Left ventricle myocardium inferior (tissue), 1 donor: ENCODE results near the gene RAI14. TPM values are rescaled to one million over a fixed set of nuclear protein-coding genes. Genes with fewer than 3 reads are reported as not detected.
A peak's percentile ranks its signal among the peaks of the same experiment; 100 is the strongest.

Experiments
- DNase-seq: peaks from one replicate; pipeline ENCODE4 v3.0.0-alpha.2; 2020
- H3K27ac ChIP-seq: fragments of 200-600 bp; replicated peaks from 2 replicates; pipeline ENCODE4 v1.8.0; 2021
- H3K27me3 ChIP-seq: fragments of 200-600 bp; 2 replicates; pipeline ENCODE4 v1.8.0; 2021; ENCODE audit warnings: low read depth
- H3K36me3 ChIP-seq: fragments of 200-600 bp; 2 replicates; pipeline ENCODE4 v1.8.0; 2021
- H3K4me1 ChIP-seq: fragments of 200-600 bp; 2 replicates; pipeline ENCODE4 v1.8.0; 2021
- H3K4me3 ChIP-seq: fragments of 200-600 bp; 2 replicates; pipeline ENCODE4 v1.8.0; 2021; ENCODE audit warnings: mild to moderate bottlenecking, moderate library complexity
- H3K9me3 ChIP-seq: fragments of 200-600 bp; replicated peaks from 2 replicates; pipeline ENCODE4 v1.8.0; 2021
- intact Hi-C: fragments of 100-400 bp; cut with micrococcal nuclease; formaldehyde crosslinking; loops from one replicate; pipeline ENCODE4 v1.11.0; 2022
- total RNA-seq: library from RNA; stranded (reverse); fragmentation: NEBNext Ultra II Directional; extraction: Animal tissue kit (Norgen Biotek cat#: 25700); gene quantifications from one replicate; pipeline ENCODE4 v1.2.1, GENCODE V29; 2021
- TF ChIP-seq, protein P1 (sequence below): fragments of 200-600 bp; IDR thresholded peaks from 2 replicates; pipeline ENCODE4 v1.8.0; 2021; ENCODE audit warnings: antibody characterized with exemption, mild to moderate bottlenecking, borderline replicate concordance
- donor health status: DM: no; HTN: yes; CAD: no; lungs with severe emphysema.

Gene RAI14
- total RNA-seq, 1 donor from 2014 or later: 6.7 TPM

DNA sequence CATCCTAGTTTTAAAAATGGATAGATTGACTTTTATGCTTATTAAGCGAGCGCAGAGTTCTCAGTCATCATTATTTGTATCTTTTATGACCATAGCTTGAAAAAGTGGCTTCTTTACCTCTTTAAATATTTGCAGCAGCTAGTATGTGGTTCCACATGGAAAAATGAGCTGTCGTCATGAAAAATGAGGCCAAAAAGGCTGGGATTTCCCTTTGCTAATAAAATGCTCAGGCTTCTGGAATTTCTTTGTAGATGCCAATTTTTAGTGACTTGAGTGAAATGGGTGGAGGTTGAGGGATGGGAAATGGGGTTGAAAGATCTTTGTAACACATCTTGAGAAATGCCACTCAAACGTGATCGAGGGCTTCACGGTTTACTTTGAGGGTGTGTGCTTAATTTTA lies 35.2 kb downstream of the RAI14 start:
- TF ChIP-seq, protein P1, sequence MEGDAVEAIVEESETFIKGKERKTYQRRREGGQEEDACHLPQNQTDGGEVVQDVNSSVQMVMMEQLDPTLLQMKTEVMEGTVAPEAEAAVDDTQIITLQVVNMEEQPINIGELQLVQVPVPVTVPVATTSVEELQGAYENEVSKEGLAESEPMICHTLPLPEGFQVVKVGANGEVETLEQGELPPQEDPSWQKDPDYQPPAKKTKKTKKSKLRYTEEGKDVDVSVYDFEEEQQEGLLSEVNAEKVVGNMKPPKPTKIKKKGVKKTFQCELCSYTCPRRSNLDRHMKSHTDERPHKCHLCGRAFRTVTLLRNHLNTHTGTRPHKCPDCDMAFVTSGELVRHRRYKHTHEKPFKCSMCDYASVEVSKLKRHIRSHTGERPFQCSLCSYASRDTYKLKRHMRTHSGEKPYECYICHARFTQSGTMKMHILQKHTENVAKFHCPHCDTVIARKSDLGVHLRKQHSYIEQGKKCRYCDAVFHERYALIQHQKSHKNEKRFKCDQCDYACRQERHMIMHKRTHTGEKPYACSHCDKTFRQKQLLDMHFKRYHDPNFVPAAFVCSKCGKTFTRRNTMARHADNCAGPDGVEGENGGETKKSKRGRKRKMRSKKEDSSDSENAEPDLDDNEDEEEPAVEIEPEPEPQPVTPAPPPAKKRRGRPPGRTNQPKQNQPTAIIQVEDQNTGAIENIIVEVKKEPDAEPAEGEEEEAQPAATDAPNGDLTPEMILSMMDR: no peak
- H3K36me3 ChIP-seq: no peaks in the 10 kb centered on the region
- intact Hi-C loops: no loop called here
- H3K27me3 ChIP-seq: no peaks in the 10 kb centered on the region
- H3K4me1 ChIP-seq: peaks cover 43% of the 10 kb centered on the region
- no peak overlapping the region for H3K27ac ChIP-seq
- no peak for DNase-seq
- H3K9me3 ChIP-seq: no peaks in the 10 kb centered on the region
- H3K4me3 ChIP-seq: no peak overlapping the region

DNA sequence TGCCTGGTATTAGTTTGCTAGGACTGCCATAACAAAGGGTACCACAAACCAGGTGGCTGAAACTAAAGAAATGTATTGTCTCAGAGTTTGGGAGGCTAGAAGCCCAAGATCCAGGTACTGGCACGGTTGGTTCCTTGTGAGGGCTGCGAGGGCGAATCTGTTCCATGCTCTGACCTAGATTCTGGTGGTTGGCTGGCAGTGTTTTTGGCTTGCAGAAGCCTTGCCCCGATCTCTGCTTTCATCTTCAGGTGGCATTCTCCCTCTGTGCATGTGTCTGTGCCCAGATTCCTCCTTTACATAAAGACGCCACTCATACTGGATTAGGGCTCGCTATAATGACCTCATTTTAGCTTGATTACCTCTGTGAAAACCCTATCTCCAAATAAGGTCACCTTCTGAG lies 36.7 kb downstream of the RAI14 start:
- Histone ChIP-seq H3K9me3 (no peaks in the 10 kb centered on the region), H3K27ac (no peak overlapping the region), H3K4me1 (peaks cover 29% of the 10 kb centered on the region), H3K27me3 (no peaks in the 10 kb centered on the region), H3K4me3 (no peak overlapping the region), H3K36me3 (no peaks in the 10 kb centered on the region)
- intact Hi-C loops: no loop called here
- no peak for DNase-seq
- TF ChIP-seq, protein P1: no peak

DNA sequence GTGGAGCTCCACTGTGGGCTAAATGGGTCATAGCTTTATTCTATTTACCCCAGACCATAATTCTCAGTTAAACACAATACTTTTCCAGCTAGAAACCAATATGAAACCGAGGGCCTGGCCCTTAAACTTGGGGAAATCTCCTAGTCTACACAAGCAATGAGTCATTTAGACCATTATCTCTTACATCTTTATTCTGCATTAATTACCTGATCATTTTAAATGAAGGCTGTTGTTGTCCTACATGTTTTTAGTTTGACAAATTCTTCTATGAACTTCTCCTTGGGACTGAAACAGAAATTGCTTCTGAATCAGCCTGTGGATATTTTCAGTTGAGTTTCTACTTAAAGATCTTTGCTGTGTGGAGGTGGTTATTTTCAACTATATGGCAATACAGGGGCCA lies 37.9 kb downstream of the RAI14 start:
- Histone ChIP-seq H3K4me1 (peaks cover 24% of the 10 kb centered on the region), H3K9me3 (no peaks in the 10 kb centered on the region), H3K4me3 (no peak overlapping the region), H3K27me3 (no peaks in the 10 kb centered on the region), H3K36me3 (no peaks in the 10 kb centered on the region), H3K27ac (peak overlapping the region; percentile 33)
- TF ChIP-seq, protein P1: no peak
- no peak for DNase-seq
- intact Hi-C loops: no loop called here

DNA sequence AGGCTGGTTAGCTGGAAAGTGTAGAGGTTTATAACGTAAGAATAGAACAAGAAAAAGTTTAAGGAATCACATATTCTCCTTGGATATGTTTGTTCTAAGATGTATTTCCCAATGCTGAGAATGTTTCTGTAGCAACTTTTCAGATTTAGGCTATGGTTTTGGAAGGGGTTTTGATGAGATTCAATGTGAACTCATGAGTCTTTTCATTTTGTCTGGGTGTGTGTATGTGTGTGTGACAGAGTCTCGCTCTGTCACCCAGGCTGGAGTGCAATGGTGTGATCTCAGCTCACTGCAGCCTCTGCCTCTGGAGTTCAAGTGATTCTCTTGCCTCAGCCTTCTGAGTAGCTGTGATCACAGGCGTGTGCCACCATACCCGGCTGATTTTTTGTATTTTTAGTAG lies 38.6 kb downstream of the RAI14 start:
- H3K27ac ChIP-seq: peak overlapping the region; percentile 33
- H3K4me3 ChIP-seq: no peak overlapping the region

DNA sequence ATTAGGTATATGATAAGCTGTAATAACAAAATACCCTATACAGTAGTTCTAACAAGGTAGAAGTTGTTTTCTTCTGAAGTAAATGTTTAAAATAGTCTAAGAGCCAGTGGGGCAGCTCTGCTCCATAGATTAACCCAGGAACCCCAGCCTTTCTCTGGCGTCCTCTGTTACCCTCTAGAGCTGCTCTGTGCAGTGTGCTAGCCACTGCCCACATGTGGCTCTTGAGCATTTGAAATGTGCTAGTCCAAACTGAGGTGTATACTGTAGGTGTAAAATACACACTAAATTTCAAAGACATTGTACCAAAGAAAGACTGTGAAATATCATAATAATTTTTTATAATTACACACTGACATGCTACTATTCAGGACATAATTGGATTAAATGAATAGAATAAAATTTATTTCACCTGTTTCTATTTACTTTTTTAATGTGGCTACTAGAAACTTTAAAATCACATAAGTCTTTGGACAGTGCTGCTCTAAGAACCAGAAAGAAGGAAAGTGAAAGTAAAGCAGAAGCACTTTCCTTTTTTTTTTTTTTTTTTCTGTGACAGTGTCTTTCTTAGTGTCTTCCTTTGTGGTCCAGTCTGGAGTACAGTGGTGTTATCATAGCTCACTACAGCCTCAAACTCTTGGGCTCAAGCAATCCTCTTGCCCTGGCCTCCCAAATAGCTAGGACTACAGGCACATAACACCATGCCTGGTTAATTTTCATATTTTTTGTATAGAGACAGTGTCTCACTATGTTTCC lies 39.3 kb downstream of the RAI14 start:
- peak overlapping the region; percentile 11 for H3K4me3 ChIP-seq
- intact Hi-C loops: no loop called here
- H3K27ac ChIP-seq: no peak overlapping the region

More for the DNA sequence above, 38.6 kb downstream of the RAI14 start:
- H3K4me1 ChIP-seq: peaks cover 24% of the 10 kb centered on the region
- DNase-seq: no peak
- H3K27me3 ChIP-seq: no peaks in the 10 kb centered on the region
- TF ChIP-seq, protein P1: no peak
- no peaks in the 10 kb centered on the region for H3K9me3 ChIP-seq
- no peaks in the 10 kb centered on the region for H3K36me3 ChIP-seq
- intact Hi-C loops: no loop called here

More for the DNA sequence above, 39.3 kb downstream of the RAI14 start:
- DNase-seq: no peak
- Histone ChIP-seq H3K4me1 (peaks cover 24% of the 10 kb centered on the region), H3K27me3 (no peaks in the 10 kb centered on the region), H3K36me3 (no peaks in the 10 kb centered on the region), H3K9me3 (no peaks in the 10 kb centered on the region)
- TF ChIP-seq, protein P1: no peak
